NK-92 (cell line): ENCODE data around the gene MTA3.

Experiments used
- DNase-seq: peaks from one replicate; lab custom pipeline; 2025; ENCODE audit not compliant: unreplicated experiment; lab: John Stamatoyannopoulos, UW

MTA3 gene

GRCh38 chr2:42757981-42758740 is 189.7 kb downstream of the MTA3 start:
- no peak for DNase-seq

- no peak for DNase-seq
Measured at GRCh38 chr2:42758751-42759150, 190.3 kb downstream of the MTA3 start.

GRCh38 chr2:42761554-42761953 is 193.1 kb downstream of the MTA3 start:
- DNase-seq, result no peak

- no peak for DNase-seq
Measured at GRCh38 chr2:42762155-42762554, 193.7 kb downstream of the MTA3 start.

- DNase-seq, result no peak
Measured at GRCh38 chr2:42762823-42763804, 194.7 kb downstream of the MTA3 start.

GRCh38 chr2:42764096-42764495 is 195.7 kb downstream of the MTA3 start, which contains the start of gene OXER1:
OXER1 (minus strand) TSS chr2:42764135; CDS start chr2:42764062, 73 bp downstream.
- DNase-seq, result no peak

- DNase-seq, result no peak
Measured at GRCh38 chr2:42764901-42765300, 196.5 kb downstream of the MTA3 start.

- DNase-seq, result no peak
Measured at GRCh38 chr2:42765686-42766085, 197.3 kb downstream of the MTA3 start.

GRCh38 chr2:42767080-42767898 is 198.9 kb downstream of the MTA3 start:
- no peak for DNase-seq

- DNase-seq, result no peak
Measured at GRCh38 chr2:42767899-42768705, 199.7 kb downstream of the MTA3 start.

- no peak for DNase-seq
Measured at GRCh38 chr2:42768706-42769256, 200.3 kb downstream of the MTA3 start.

- DNase-seq, result no peak
Measured at GRCh38 chr2:42769583-42770287, 201.3 kb downstream of the MTA3 start.

GRCh38 chr2:42770288-42771131 is 202.1 kb downstream of the MTA3 start:
- DNase-seq, result no peak

GRCh38 chr2:42771546-42772153 is 203.2 kb downstream of the MTA3 start:
- no peak for DNase-seq

GRCh38 chr2:42775186-42775585 is 206.8 kb downstream of the MTA3 start:
- DNase-seq, result no peak

- no peak for DNase-seq
Measured at GRCh38 chr2:42775810-42776209, 207.4 kb downstream of the MTA3 start.

- no peak for DNase-seq
Measured at GRCh38 chr2:42777883-42778805, 209.7 kb downstream of the MTA3 start.
